ENCODE measurements around the gene ARL5A. TPM values are rescaled to one million over a fixed set of nuclear protein-coding genes. Genes with fewer than 3 reads are reported as not detected.

ARL5A gene
- total RNA-seq, 1 experiment from 2014 or later, result 76.7 TPM

GRCh38 chr2:151840216-151841046 lies 12.2 kb upstream of the ARL5A start:
- no peak for DNase-seq (ENCODE audit: low spot score)

- DNase-seq (ENCODE audit: low spot score), result no peak
Measured at GRCh38 chr2:151837926-151838325, 9.7 kb upstream of the ARL5A start.

GRCh38 chr2:151833984-151834383 lies 5.8 kb upstream of the ARL5A start:
- no peak for DNase-seq (ENCODE audit: low spot score)

- no peak for DNase-seq (ENCODE audit: low spot score)
Measured at GRCh38 chr2:151830961-151831360, 2.7 kb upstream of the ARL5A start.

- DNase-seq (ENCODE audit: low spot score), result no peak
Measured at GRCh38 chr2:151828890-151829324, 686 bp upstream of the ARL5A start.

GRCh38 chr2:151827564-151828142 lies 568 bp downstream of the ARL5A start:
- DNase-seq (ENCODE audit: low spot score), result peak; percentile 11

GRCh38 chr2:151826737-151827157 lies 1.5 kb downstream of the ARL5A start:
- no peak for DNase-seq (ENCODE audit: low spot score)

GRCh38 chr2:151824886-151825285 lies 3.3 kb downstream of the ARL5A start:
- no peak for DNase-seq (ENCODE audit: low spot score)

GRCh38 chr2:151823651-151824050 lies 4.6 kb downstream of the ARL5A start:
- DNase-seq (ENCODE audit: low spot score), result no peak

- DNase-seq (ENCODE audit: low spot score), result no peak
Measured at GRCh38 chr2:151819920-151820319, 8.3 kb downstream of the ARL5A start.

GRCh38 chr2:151817929-151818328 lies 10.3 kb downstream of the ARL5A start:
- DNase-seq (ENCODE audit: low spot score), result no peak

- DNase-seq (ENCODE audit: low spot score), result no peak
Measured at GRCh38 chr2:151816843-151817242, 11.4 kb downstream of the ARL5A start.

- DNase-seq (ENCODE audit: low spot score), result no peak
Measured at GRCh38 chr2:151815821-151816489, 12.3 kb downstream of the ARL5A start.

- no peak for DNase-seq (ENCODE audit: low spot score)
Measured at GRCh38 chr2:151810489-151810888, 17.7 kb downstream of the ARL5A start.

GRCh38 chr2:151809073-151809383 lies 19.2 kb downstream of the ARL5A start:
- no peak for DNase-seq (ENCODE audit: low spot score)

- DNase-seq (ENCODE audit: low spot score), result peak; percentile 10
Measured at GRCh38 chr2:151808258-151809072, 19.8 kb downstream of the ARL5A start.

- DNase-seq (ENCODE audit: low spot score), result no peak
Measured at GRCh38 chr2:151805961-151806360, 22.3 kb downstream of the ARL5A start.

- DNase-seq (ENCODE audit: low spot score), result no peak
Measured at GRCh38 chr2:151805343-151805742, 22.9 kb downstream of the ARL5A start.

GRCh38 chr2:151803811-151804210 lies 24.4 kb downstream of the ARL5A start:
- no peak for DNase-seq (ENCODE audit: low spot score)

- DNase-seq (ENCODE audit: low spot score), result no peak
Measured at GRCh38 chr2:151802315-151802714, 25.9 kb downstream of the ARL5A start.

- DNase-seq (ENCODE audit: low spot score), result no peak
Measured at GRCh38 chr2:151799886-151800292, 28.3 kb downstream of the ARL5A start.

- no peak for DNase-seq (ENCODE audit: low spot score)
Measured at GRCh38 chr2:151796774-151797173, 31.4 kb downstream of the ARL5A start.
